ENCODE data around the gene FGF14.

FGF14 gene

GRCh38 chr13:102309110-102309509 is 92.7 kb downstream of the FGF14 start:
- FAIRE-seq, result no peak

GRCh38 chr13:102302534-102302933 is 99.3 kb downstream of the FGF14 start:
- FAIRE-seq, result no peak

GRCh38 chr13:102300379-102300778 is 101.5 kb downstream of the FGF14 start:
- FAIRE-seq, result no peak

- FAIRE-seq, result no peak
Measured at GRCh38 chr13:102299366-102299765, 102.5 kb downstream of the FGF14 start.

- no peak for FAIRE-seq
Measured at GRCh38 chr13:102298051-102298450, 103.8 kb downstream of the FGF14 start.

- no peak for FAIRE-seq
Measured at GRCh38 chr13:102295316-102296048, 106.4 kb downstream of the FGF14 start.

GRCh38 chr13:102294407-102295018 is 107.3 kb downstream of the FGF14 start:
- FAIRE-seq, result no peak

- FAIRE-seq, result no peak
Measured at GRCh38 chr13:102293723-102294122, 108.1 kb downstream of the FGF14 start.

GRCh38 chr13:102291587-102292218 is 110.1 kb downstream of the FGF14 start:
- no peak for FAIRE-seq

- FAIRE-seq, result no peak
Measured at GRCh38 chr13:102289606-102290005, 112.2 kb downstream of the FGF14 start.

GRCh38 chr13:102286326-102286725 is 115.5 kb downstream of the FGF14 start:
- FAIRE-seq, result no peak

- FAIRE-seq, result no peak
Measured at GRCh38 chr13:102280366-102280765, 121.5 kb downstream of the FGF14 start.

GRCh38 chr13:102277286-102277685 is 124.6 kb downstream of the FGF14 start:
- no peak for FAIRE-seq

GRCh38 chr13:102276404-102276803 is 125.4 kb downstream of the FGF14 start:
- no peak for FAIRE-seq

- FAIRE-seq, result no peak
Measured at GRCh38 chr13:102275969-102276368, 125.9 kb downstream of the FGF14 start.

GRCh38 chr13:102273111-102273510 is 128.7 kb downstream of the FGF14 start:
- no peak for FAIRE-seq

GRCh38 chr13:102267191-102267590 is 134.7 kb downstream of the FGF14 start:
- no peak for FAIRE-seq

GRCh38 chr13:102261809-102262208 is 140.0 kb downstream of the FGF14 start:
- FAIRE-seq, result no peak

- no peak for FAIRE-seq
Measured at GRCh38 chr13:102261316-102261715, 140.5 kb downstream of the FGF14 start.

- no peak for FAIRE-seq
Measured at GRCh38 chr13:102260256-102260655, 141.6 kb downstream of the FGF14 start.

GRCh38 chr13:102255409-102255808 is 146.4 kb downstream of the FGF14 start:
- FAIRE-seq, result no peak

- FAIRE-seq, result no peak
Measured at GRCh38 chr13:102251817-102252216, 150.0 kb downstream of the FGF14 start.

- FAIRE-seq, result no peak
Measured at GRCh38 chr13:102250448-102250847, 151.4 kb downstream of the FGF14 start.

- FAIRE-seq, result no peak
Measured at GRCh38 chr13:102244607-102245227, 157.1 kb downstream of the FGF14 start.

Data from colon (tissue), 2 donors.